Pancreas (tissue), 10 donors: ENCODE measurements around the gene STARD7. TPM values are rescaled to one million over a fixed set of nuclear protein-coding genes. Genes with fewer than 3 reads are reported as not detected.

Experiments used
- ATAC-seq, 4 donors: fragments of 200-7000 bp; cut with Tn5 transposase; one replicate each; pipeline versions ENCODE4 v1.8.0 to v1.9.1; 2020; ENCODE audit warnings: mild to moderate bottlenecking in 4 of 4, moderate library complexity in 4 of 4
- DNase-seq, 6 donors: peaks; one replicate each; pipeline ENCODE4 v3.0.0-alpha.2; 2020
- FAIRE-seq: peaks from 2 replicates; lab custom pipeline; 2012; peaks lifted over from hg19 to GRCh38; lab: Jason Lieb, UNC
- H3K27ac ChIP-seq, 4 donors: fragments of 200-600 bp; sonication (generic); 1 replicate in 3 of 4; 2 replicates in 1 of 4; pipeline versions ENCODE4 v1.5.0 to v1.8.0; 2020
- H3K27me3 ChIP-seq, 4 donors: fragments of 200-600 bp; one replicate each; pipeline ENCODE4 v1.8.0; 2021
- H3K36me3 ChIP-seq, 3 donors: fragments of 200-600 bp; sonication (generic) in 1 of 3; one replicate each; pipeline versions ENCODE4 v1.5.0 to v1.8.0; 2020 to 2021
- H3K4me1 ChIP-seq, 3 donors: fragments of 200-600 bp; one replicate each; pipeline ENCODE4 v1.8.0; 2021
- H3K4me3 ChIP-seq, 4 donors: fragments of 200-600 bp; sonication (generic) in 2 of 4; one replicate each; pipeline versions ENCODE4 v1.5.0 to v1.8.0; 2020 to 2021
- H3K9me3 ChIP-seq, 4 donors: fragments of 200-600 bp; one replicate each; pipeline ENCODE4 v1.8.0; 2021
- WGBS, 2 donors: extraction: QIAGEN DNeasy Blood & Tissue Kit; methylation state at CpG; one replicate each; pipeline ENCODE4 v1.1.7; 2013; 5-methylcytosine and 5-hydroxymethylcytosine counted together
- intact Hi-C, 3 donors: fragments of 100-400 bp; cut with DNase I; formaldehyde crosslinking; loops; one replicate each; pipeline versions ENCODE4 v1.11.1 to v1.14.2; 2022
- polyA plus RNA-seq, 2 donors: library from polyadenylated mRNA; stranded (reverse); fragments of 200-250 nt; gene quantifications; one replicate each; pipeline ENCODE4 v1.2.3, GENCODE V29; 2013
- total RNA-seq, 6 donors: library from RNA; stranded (reverse); fragmentation: NEBNext Ultra II Directional in 4 of 6; extraction: Animal tissue kit (Norgen Biotek cat#: 25700) in 4 of 6; gene quantifications; one replicate each; pipeline versions ENCODE4 v1.2.1 to v1.2.4, GENCODE V29; 2021 to 2023
- TF ChIP-seq, protein P1 (sequence below), 4 donors: fragments of 200-600 bp; sonication (generic) in 3 of 4; IDR thresholded peaks; one replicate each; pipeline versions ENCODE4 v1.5.0 to v1.8.0; 2021; ENCODE audit warnings: antibody characterized with exemption in 4 of 4
- donor health status: healthy with polysubstance abuse.
- donor health status: DM: no; HTN: no; CAD: no; lungs with moderate emphysema.
- donor health status: DM: no; HTN: no; CAD: no.
- donor health status: control.
- donor health status: control.
- donor health status: Bipolar disorder and iron deficiency.
- donor health status: DM: yes; HTN: yes; CAD: no.
- donor health status: DM: no; HTN: no; CAD: no.
- donor health status: DM: no; HTN: no; CAD: no.
- donor health status: DM: yes; HTN: yes; CAD: no.

Gene STARD7
- total and polyA plus RNA-seq, 8 donors, result 21.7 to 65.1 (median 48.3) TPM

DNA sequence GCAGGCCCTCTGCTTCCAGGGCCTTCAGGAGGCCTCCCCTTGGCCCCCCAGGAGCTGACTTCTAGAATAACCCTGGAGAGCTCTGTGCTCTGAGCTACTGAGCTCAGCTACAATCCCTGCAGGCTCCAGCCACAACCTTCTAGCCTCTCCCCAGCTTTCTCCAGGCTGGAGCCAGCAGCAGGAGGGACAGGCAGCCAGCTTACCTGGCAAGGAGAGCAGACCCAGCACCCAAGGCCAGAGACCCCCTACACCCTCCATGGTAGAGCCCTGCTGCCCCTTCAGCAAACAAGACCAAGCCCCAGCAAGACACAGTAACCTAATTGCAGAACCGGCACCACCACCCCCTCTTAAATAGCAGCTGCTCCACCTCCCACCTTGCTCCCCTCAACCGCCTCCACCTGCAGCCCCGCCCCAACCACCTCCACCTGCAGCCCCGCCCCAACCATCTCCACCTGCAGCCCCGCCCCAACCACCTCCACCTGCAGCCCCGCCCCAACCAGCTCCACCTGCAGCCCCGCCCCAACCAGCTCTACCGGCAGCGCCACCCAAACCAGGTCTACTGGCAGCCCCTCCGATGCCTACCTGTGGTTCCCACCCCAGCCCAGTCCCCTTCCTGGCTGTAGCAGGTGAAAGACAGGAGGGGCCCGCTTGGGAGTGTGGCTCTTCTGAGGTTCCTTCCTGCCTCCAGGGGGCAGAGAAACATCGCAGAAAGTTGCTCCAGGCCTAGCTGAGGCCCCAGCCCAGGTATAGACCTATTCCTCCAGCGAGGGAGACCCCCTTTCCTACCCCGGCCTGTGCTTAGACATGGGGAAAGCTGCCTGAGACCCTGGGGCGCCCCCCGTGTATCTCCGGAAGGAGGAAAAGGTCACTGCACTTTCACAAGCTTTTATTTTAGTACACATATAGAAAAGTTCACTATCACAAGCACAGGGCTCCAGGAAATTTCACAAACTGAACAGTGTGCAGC, 70.2 kb downstream of the STARD7 start, which contains the start of gene ASTL:
ASTL (minus strand) TSS at position 324 of the 967 bp plus-strand sequence; CDS start at position 258, 66 bp downstream.
- H3K27ac ChIP-seq, result no peak within 1 kb of the TSS
- peak within 1 kb of the TSS in 2 of 4 donors; percentile 15 to 20 for H3K4me3 ChIP-seq
- FAIRE-seq, result no peak
- peak; percentile 68 to 86 (median 78) for DNase-seq
- H3K27me3 ChIP-seq, result no peaks in the 10 kb centered on the region
- ATAC-seq, result peak; percentile 81 to 90 (median 86)
- 6% methylated on average over 14 to 17 of the region's 17 CpGs for WGBS, 2 donors
- H3K36me3 ChIP-seq, result no peaks in the 10 kb centered on the region
- no peaks in the 10 kb centered on the region for H3K9me3 ChIP-seq
- intact Hi-C loops, result no loop called here
- no peaks in the 10 kb centered on the region for H3K4me1 ChIP-seq
- TF ChIP-seq, protein P1, sequence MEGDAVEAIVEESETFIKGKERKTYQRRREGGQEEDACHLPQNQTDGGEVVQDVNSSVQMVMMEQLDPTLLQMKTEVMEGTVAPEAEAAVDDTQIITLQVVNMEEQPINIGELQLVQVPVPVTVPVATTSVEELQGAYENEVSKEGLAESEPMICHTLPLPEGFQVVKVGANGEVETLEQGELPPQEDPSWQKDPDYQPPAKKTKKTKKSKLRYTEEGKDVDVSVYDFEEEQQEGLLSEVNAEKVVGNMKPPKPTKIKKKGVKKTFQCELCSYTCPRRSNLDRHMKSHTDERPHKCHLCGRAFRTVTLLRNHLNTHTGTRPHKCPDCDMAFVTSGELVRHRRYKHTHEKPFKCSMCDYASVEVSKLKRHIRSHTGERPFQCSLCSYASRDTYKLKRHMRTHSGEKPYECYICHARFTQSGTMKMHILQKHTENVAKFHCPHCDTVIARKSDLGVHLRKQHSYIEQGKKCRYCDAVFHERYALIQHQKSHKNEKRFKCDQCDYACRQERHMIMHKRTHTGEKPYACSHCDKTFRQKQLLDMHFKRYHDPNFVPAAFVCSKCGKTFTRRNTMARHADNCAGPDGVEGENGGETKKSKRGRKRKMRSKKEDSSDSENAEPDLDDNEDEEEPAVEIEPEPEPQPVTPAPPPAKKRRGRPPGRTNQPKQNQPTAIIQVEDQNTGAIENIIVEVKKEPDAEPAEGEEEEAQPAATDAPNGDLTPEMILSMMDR (IDR thresholded peaks at IDR 0.05), result peak in 3 of 4 donors; percentile 20 to 40 (median 36)

DNA sequence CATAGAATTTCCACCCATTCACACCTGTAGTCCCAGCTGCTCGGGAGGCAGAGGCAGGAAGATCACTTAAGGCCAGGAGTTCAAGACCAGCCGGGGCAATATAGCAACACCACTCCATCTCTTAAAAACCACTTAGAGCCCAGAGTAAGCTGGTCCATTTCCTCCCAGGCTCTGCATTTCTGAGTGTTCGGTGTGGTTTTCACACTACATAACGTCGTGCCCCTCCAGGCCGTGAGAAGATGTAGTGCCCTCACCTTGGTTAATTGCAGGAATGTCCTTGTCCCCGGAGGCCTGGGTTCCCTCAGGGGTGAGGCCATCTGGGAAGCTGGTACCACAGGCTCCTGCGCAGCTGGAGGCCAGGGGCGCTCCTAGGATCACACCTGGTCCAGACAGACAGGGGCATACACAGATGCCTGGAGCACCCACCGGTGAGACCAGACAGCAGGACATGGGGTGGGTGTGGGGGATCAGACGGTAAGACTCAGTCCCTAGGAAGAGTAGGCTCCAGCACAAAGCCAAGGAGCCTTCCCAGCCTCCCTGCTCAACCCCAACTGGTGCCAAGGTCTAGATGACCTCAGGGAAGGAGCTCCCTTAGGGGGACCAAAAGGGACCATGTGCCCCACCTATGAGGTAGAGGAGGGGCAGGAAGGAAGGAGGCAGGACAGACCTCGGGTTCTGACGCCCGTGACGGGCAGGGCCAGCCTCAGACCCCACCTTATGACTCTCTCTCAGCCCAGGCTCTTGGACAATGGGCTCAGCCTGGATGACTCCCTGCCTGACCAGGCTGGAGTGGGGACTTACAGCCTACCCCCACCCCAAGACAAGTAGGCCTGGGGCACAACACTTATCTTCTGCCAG, 71.1 kb downstream of the STARD7 start:
- no peaks in the 10 kb centered on the region for H3K9me3 ChIP-seq
- no peak overlapping the region for H3K27ac ChIP-seq
- no peaks in the 10 kb centered on the region for H3K27me3 ChIP-seq
- ATAC-seq (peak in 1 of 4 donors; percentile 9), DNase-seq (peak in 3 of 6 donors; percentile 14 to 50 (median 43)), FAIRE-seq (no peak)
- TF ChIP-seq, protein P1 (IDR thresholded peaks at IDR 0.05), result no peak
- intact Hi-C loops, result no loop called here
- H3K36me3 ChIP-seq, result no peaks in the 10 kb centered on the region
- no peak overlapping the region for H3K4me3 ChIP-seq
- H3K4me1 ChIP-seq, result no peaks in the 10 kb centered on the region
- WGBS, 2 donors, result 76 to 80% methylated on average over 15 of the region's 15 CpGs

DNA sequence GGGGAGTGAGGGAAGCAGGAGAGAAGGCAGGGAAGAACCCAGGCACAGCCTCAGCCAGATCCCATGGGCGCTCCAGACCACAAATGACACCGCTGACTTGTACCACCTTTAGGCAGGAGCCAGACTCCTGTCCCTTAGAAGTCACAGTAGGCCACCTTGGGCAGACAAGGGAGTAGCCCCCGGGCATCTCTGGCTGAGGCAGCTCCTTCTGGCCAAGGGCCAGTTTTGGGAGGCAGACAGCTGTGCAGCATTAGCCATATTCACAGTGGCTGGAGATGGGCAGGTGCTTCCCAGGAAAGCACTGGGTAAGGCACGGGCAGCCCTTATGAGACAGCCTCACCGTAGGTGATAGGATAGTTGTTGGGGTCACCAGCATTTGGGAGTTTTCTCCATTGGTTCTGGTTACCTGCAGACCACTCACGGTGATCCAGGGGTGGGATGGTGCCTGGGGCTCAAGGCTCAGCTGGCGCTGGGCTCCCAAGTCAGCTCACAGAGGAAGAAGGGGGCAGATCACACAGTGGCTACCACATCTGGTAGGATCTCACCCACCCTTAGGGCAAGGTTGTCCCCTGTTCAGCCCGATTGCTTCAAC, 72.4 kb downstream of the STARD7 start:
- Histone ChIP-seq H3K36me3 (no peaks in the 10 kb centered on the region), H3K27ac (no peak overlapping the region), H3K9me3 (no peaks in the 10 kb centered on the region), H3K4me1 (no peaks in the 10 kb centered on the region), H3K27me3 (no peaks in the 10 kb centered on the region), H3K4me3 (no peak overlapping the region)
- WGBS, 2 donors, result 74 to 82% methylated on average over 8 of the region's 8 CpGs
- no peak for FAIRE-seq
- no peak for ATAC-seq
- peak in 2 of 6 donors; percentile 24 to 47 for DNase-seq
- TF ChIP-seq, protein P1 (IDR thresholded peaks at IDR 0.05), result no peak
- intact Hi-C loops, result no loop called here

DNA sequence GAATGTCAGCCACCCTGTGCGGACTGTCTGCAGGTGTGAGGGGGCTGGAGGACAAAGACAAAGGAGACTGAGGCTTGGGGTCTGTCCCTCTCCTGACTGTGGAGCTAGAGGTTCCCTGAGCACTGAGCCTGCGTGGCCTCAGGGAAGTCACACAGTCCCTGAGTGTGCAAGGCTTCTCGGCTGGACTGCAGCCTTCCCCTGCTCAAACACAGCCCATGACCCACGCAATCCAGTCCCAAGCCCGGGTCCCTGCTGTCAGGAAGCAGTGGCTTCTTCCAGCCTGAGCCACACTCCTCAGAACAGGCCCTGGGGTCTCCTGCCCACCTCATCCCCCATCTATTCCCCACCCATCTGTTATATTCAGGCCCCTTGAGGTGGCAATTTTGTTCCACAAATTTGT, 73.0 kb downstream of the STARD7 start:
- DNase-seq, result peak in 2 of 6 donors; percentile 5 to 20
- intact Hi-C loops, result no loop called here

More for the DNA sequence above, 73.0 kb downstream of the STARD7 start:
- ATAC-seq, result no peak
- no peaks in the 10 kb centered on the region for H3K27me3 ChIP-seq
- no peaks in the 10 kb centered on the region for H3K36me3 ChIP-seq
- 76 to 81% methylated on average over 5 of the region's 5 CpGs for WGBS, 2 donors
- H3K4me3 ChIP-seq, result no peak overlapping the region
- H3K27ac ChIP-seq, result no peak overlapping the region
- H3K9me3 ChIP-seq, result no peaks in the 10 kb centered on the region
- no peak for FAIRE-seq
- TF ChIP-seq, protein P1 (IDR thresholded peaks at IDR 0.05), result no peak
- H3K4me1 ChIP-seq, result no peaks in the 10 kb centered on the region
